ENCODE measurements around the gene MTCL3.

The MTCL3 gene

DNA sequence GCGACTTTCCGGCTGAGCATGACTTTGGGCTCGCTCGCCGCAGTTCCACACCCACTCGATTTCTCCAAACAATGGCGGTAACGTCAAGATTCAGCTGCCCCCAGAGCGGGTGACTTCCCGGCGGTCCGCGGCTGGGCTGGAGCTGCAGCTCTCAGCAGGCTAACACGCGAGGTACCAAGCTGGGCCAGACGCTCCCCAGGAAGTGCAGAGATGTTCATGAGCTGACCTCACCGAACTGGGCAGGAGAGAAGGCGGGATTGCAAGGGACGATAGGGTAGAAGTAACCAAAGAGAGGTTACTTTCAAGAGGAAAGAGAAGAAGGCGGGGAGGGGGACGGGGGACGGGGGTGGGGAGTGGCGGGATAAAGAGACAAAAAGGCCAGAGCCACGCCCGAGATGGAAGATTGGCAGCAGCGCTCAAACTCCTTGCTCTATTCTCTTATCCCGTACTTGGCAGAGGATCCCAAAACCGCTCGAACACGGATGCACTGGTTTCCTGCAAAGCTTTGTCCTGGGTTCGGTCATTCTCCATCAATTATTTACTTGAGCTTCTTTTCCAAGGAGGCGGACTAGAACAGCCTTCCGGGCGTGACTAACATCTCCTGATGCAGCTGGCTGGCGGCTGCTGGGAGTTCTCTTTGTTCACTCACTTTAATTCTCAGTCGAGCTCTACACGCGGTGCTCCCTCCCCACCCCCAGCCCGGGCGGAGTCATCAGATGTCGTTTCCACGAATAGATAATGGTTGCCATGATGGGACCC is at the start of gene MTCL3:
TSS of gene MTCL3 (minus strand) at position 626 of the 759 bp plus-strand sequence.
- DNase-seq (ENCODE audit: low spot score): peak; percentile 27

DNA sequence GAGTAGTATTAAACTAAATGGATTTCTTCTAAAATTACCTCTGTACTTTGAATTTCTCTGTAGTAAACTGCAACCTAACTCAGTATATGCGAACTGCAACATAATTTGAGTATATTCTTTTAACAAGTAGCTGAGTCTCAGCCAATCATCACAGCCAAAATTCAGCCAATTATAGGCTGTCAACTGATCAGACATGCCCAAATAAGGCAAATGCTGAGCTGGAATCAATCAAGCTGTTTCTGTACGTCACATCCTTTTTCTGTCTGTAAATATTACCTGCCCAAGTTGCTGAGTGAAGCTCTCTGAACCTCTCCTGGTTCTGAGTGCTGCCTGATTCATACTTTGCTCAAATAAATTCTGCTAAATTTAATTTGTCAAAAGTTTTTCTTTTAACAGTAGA is 48.3 kb upstream of the MTCL3 start:
- no peak for DNase-seq (ENCODE audit: low spot score)

DNA sequence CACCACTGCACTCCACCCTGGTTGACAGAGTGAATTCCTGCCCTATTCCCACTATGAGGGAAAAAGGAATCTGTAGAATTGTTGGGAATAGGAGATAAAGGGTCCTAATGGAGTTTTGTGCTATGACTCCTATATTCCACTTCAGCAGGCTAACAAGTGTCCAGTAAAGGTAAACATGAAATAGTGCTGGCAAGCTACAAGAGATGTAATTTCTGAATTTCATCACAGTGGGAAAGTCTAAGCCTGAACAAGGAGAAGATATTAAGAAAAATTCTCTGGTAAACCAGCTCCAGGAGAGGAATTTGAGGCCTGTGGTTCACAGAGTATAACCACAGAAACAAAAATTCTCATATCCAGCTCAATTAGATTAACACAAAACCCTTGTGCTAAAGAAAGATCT is 47.5 kb upstream of the MTCL3 start:
- no peak for DNase-seq (ENCODE audit: low spot score)

DNA sequence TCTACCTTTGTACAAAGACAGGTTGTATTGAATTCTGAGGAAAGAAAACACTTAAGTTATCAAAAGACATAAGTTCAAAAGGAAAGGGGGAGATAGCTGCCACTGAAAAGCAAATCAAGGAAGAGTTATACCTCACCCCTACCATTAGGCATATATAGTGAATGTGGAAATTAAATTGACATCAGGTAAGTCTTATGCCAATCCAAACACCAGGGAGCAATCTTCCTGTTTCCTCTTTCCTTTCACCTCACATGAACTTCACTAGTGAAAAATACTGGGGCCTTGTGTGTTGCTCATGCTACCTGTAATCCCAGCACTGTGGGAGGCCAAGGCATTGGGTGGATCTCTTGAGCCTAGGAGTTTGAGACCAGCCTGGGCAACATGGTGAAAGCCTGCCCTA is 47.0 kb upstream of the MTCL3 start:
- DNase-seq (ENCODE audit: low spot score): no peak

DNA sequence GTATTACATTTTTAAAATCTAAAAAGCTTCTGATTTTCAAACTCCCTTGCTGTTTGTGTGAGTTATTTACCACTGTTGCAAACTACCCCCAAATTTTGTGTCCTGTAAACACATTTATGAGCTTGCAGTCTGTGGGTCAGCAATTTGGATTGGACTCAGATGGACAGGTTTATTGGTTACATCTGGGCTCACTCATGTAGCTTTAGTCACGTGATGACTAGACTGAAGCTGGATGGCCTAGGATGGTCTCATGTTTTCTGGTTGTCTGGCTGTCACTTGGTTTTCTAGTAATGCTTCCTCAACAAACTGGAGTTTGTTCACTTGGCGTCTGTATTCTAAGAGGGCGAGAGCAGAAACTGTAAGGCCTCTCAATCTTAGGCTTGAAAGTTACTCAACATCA is 45.6 kb upstream of the MTCL3 start:
- no peak for DNase-seq (ENCODE audit: low spot score)

DNA sequence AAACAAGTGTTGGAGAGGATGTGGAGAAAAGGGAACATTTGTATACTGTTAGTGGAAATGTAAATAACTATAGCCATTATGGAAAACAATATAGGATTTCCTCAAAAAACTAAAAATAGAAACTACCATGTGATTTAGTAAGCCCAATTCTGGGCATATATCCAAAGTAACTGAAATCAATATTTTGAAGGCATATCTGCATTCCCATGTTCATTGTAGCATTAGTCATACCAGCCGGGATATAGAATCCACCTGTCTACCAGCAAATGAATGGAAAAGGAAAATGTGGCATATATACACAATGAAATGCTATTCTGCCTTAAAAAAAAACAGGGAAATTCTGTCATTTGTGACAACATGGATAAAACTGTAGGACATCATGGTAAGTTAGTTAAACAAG is 42.5 kb upstream of the MTCL3 start:
- no peak for DNase-seq (ENCODE audit: low spot score)

DNA sequence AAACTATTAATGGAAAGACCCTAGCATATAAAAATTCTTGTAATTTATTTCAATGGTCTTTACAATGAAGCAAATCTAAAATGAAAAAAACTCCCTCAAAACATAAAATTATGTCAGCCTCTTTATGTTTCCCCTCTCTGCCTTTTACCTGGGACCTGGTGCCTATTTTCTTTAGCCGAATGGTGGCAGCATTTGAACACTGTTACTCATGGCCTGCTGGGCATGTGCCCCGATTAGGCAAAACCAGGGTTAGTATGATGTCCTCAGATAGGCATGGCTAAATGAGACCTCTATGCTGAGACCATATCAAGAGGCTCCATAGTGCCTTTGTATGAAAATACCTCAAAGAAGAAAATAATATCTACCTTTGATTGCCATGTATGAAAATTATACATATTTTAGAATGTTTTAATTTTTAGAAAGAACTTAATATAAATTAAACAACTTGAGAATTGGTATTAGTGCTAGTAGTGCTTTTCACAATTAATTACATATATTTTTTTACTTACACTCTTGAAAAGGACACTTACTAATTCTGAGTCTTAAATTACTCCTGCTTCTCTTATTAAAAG is 35.4 kb upstream of the MTCL3 start:
- peak; percentile 24 for DNase-seq (ENCODE audit: low spot score)

DNA sequence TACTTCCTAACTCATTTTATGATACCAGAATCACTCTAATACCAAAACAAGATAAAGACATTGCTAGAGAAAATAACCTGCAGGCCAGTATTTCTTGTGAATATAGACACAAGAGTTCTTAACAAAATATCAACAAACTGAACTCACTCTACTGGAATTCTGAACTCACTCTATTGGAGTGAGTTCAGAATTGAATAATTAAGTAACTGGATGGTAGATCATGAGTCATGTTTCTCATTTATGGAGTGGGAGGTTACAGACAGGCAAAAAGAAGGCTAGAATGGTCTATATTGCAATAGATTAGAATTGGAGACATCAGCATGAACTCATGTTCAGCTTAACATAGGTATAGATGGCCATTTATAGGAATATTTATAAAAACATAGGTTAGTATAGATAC is 31.3 kb upstream of the MTCL3 start:
- DNase-seq (ENCODE audit: low spot score): peak; percentile 24

DNA sequence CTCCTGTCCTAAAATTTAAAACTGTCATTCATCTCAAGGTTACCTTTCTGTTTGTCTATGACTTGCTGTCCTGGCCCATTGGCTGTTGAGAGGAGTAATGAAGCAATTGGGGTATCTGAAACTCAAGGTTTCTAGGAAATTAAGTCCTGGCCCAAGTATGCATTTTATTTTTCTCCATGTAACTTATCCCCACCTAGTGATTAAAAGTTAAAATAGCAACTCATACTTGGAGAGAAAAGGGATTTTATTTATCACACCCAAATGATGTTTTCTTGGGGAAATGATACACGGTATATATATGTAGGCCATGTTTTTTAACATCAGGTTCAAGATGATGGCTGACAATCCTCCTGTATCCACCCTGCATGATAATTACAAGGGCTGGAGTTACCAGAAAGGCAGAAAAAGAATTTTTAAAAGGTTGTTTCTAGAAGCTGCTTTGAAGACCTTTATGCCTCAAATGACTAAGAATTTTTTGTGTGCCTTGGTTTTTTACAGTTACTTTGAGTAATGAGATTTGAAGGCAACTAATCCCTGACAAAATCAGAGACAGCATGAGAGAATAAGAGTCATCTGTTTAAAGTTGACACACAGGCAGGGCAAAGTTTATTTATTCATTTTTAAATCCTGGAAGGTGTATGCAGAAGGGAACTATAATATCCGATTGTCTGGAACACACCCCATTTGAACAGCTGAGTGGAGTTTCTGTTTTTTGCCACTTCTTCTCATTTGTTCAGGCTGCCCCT is 28.9 kb upstream of the MTCL3 start:
- DNase-seq (ENCODE audit: low spot score): peak; percentile 7

DNA sequence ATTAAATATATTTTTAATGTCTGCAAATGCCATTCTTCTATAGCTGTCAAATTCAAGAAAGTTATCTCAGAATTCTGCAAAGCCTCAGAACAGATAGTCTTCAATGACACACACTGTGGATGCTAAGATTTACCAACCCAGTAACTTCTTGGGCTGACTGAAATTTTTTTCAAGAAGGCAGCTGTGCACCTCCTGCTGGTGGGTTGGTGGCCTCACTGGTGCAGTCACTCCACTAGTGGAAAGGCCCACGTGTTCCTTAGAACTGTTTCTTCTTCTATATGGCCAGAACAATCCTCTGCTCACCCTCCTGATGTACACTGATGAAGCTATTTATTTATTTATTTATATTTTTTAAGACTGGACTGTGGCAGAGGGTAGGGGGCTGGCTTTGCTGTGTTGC is 28.1 kb upstream of the MTCL3 start:
- peak; percentile 10 for DNase-seq (ENCODE audit: low spot score)

DNA sequence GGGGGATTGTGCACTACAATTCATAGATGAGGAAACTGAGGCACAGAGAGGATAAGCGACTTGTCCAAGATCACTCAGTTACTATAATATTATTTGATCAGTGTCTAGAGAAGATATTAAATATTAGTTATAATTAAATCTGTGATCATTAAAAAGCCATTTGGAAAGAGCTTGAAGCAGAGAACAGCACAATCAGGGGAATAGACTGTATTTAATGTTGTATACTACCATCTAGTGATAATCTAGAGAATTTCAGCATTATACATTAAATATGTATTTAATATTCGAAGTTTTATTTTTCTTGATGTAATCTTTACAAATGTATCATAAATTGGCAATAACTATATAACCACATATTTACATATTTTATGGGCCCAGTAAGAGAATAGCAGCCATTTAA is 20.1 kb upstream of the MTCL3 start:
- DNase-seq (ENCODE audit: low spot score): peak; percentile 15

DNA sequence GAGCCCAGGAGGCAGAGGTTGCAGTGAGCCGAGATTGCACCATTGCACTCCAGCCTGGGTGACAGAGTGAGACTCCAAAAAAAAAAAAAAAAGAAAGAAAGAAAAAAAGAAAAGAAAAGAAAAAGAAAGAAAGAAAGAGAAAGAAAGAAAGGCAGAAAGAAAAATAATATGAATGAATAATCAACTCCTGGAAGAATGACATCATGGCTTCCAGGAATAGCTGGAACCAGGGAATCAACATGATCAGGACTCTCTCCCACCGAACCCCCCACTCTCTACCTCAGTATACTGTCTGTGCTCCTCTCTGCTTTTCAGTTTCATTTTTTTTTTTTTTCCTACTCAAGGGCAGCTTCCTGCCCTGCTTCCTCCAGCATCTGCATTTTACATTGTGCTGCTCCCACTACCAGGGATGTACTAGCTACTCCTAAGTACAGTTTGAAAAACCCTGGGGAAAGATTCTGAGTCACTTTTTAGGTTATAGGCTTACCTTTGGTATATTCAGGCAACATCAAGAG is 19.7 kb upstream of the MTCL3 start:
- DNase-seq (ENCODE audit: low spot score): no peak

DNA sequence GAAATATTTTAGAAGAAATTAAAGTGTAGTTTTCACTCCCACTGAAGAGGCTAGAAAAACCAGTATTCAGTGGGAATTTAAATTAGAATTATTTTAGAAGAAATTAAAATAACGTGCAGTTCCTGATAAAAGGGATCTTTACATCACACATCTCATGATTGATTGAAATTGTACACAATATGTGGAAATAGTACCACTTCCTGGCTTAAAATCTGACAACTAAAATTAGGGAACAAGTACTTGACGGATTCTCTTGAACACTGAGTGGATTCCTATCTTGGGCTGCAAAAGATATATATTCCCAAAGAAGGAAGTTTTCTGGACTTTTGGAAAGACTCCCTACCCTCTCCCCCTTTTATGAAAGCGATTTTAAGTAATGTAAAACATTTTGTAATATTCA is 14.6 kb upstream of the MTCL3 start:
- DNase-seq (ENCODE audit: low spot score): no peak

DNA sequence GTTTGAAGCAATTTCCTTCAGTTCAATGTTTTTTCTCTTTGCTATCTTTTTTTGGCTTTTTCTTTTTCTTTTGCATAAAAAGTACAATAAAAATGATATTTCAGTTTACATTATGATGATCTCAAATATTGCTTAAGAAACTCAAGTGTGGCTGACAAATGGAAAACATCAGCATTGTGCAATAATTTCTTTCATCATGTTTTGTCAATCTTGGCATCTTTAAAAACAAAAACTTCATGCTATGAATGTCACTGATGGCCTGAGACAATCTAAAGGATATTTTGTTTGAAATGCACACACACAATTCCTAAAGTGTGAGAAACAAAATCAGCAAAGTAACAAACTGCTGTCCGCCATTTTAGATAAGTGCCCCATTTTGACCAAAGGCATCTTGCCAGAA is 13.9 kb upstream of the MTCL3 start:
- DNase-seq (ENCODE audit: low spot score): no peak

DNA sequence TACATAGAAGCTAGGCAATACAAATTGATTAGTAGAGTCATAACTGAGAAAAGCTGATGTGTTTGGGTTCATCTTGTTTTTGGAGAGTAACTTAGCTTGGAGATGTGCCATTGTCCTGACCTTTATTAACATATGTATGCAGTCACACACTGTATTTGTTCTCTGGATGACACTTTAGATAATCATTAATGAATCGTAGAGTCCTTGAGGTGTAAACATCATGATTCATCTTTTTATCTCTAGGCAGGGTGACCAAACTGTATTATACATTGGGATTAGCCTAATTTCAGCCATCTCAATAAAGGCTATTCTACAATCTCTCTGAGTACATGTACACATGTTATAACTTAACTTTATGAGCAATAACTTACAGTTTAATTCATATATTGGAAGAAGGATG is 3.6 kb upstream of the MTCL3 start:
- no peak for DNase-seq (ENCODE audit: low spot score)

DNA sequence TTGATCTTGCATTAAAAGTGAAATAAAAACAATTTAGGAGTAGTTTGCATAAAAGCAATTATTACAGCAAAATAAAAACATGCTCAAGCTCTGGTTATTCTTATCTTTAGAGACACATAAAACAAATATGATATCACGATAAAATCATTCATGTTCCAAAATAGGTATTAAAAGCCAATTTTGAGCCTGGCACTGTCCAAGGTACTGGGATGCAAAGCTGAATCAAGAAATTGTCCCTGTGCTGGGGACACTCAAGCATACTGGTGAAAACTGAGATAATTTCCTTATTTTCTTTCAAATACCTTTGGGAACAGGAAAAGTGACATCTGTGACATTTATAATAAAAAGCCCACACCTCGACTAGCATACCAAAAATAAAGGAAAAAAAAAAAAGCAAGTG is 931 bp upstream of the MTCL3 start:
- peak; percentile 21 for DNase-seq (ENCODE audit: low spot score)

DNA sequence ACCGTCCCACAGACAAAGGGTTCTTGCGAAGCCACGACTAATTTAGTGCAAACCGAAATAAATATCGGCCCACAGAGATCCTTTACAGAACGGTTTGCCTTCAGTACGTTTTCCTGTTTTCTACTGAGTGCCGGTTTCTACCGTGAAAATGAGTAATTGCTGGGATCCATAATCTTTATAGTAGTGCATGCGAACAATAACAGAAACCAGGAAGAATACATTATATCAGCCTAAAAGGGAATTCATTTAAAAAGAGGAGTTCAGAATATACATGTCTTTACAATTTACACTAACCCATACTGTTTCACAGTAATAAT is 292 bp upstream of the MTCL3 start:
- DNase-seq (ENCODE audit: low spot score): no peak

DNA sequence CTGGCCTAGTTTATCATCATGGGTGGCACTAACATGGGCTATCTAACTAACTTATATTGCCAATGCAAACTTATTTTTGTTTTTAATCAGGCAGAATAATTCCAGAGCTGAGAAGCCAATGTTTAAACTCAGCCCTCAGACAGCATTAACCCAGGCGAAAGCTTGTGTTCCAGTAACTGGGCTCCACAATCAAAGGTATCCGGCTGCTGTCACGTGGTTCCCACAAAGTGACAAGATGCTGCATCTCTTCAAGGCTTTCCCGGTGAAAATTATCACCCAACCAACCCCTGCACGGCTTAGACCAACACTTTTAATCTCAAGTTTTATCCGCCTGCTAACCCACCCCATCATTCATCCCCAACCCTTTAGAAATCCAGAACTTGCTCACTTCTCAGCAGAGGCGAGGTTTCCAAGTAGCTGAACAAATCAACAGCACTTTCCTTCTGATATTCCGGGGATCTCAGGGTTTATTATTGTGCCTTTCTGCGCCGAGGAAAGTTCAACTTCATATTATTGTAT is 885 bp downstream of the MTCL3 start:
- no peak for DNase-seq (ENCODE audit: low spot score)

DNA sequence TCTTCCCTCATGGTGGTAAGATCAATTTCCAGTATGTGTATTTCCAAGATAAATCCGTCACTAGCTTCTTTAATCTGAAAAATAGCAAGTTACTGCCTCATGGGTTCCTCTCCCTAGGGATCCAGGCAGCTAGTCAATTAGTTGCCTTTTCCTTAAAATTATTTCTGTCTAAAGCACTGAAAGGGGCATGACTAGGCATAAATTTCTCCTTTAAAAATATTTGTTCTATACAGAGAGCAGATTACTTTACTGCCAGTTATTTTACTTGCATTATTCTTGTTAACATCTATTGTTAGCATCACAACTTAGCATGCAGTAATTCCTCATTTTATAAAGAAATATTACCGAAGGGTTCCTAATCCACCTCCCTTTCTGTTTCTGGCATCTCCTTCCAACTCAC is 1.4 kb downstream of the MTCL3 start:
- DNase-seq (ENCODE audit: low spot score): no peak

DNA sequence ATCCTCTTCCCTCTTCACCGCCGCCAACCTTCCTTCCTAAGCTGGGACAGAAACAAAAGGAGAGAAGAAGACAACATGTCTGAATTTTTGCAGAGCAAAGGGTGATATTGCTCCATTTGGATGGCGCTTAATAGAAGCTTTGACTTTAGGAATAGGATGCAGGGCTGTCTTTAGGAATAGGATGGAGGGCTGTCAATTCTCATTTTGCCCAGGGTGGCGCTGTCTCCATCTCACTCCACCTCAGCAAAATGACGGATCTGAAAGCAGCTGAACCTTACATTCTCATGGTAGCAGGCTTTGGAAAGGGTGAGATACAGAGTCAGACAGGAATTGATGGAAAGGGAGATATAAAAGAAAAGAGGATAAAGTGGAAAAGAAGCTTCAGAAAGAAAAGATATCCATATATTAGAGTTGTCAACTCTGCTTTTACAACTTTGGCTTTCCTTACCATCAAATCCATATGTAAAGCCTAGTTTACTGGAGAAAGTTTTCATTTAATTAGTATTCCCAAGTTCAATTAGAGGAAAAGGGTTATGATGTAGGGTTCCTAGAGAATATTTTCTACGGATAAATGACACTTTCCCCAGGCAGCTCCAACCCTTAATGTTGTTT is 2.4 kb downstream of the MTCL3 start:
- DNase-seq (ENCODE audit: low spot score): peak; percentile 60

DNA sequence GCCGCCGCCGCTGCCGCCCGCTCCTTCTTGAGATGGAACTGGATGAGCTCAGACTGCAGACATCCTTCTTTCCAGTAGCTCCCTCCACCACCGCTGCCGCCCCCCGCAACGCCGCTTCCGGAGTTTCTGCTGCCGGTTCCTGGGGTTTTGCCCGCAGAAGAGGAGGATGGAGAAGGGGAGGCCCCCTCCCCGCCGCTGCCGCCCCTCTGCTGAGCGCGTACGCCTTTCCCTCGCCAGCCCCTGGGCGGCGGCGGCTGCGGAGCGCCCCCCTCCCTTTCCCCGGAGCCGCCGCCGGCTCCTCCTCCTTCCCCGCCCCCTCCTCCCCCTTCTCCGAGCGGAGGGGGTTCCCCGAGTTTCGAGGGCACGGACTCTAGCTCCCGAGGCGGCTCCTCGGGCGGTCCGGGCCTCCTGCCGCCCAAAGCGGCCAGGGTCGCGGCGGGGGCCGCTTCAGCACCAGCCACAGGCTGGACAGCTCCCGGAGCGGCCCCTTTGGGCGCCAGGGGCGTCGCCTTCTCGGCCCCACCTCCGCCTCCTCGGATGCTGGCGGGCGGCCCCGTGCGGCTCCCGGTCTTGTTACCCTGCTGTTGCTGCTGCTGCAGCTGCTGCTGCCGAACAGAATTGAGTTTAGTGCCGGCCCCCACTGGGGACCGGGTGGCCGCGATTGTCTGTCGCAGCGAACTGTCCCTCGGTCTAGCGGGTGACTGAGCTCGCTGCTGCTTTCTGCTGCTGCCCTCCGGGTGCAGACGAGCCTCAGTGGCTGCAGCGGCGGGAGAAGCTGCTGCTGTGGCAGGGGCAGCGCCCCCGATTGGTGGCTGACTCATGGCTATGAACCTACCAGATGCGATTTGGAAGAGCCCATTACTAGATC is 3.1 kb downstream of the MTCL3 start:
- DNase-seq (ENCODE audit: low spot score): peak; percentile 88

Measured in AG08396 (cell line).